Tibial nerve (tissue), 4 donors: ENCODE measurements around the gene IKZF1. TPM values are rescaled to one million over a fixed set of nuclear protein-coding genes. Genes with fewer than 3 reads are reported as not detected.

Source experiments
- DNase-seq, 2 donors: peaks; one replicate each; pipeline ENCODE4 v3.0.0-alpha.2; 2019; ENCODE audit warnings: low spot score in 2 of 2
- H3K27ac ChIP-seq, 4 donors: fragments of 200-600 bp; sonication (generic) in 3 of 4; one replicate each; pipeline ENCODE4 v1.5.1; 2017 to 2019; ENCODE audit warnings: mild to moderate bottlenecking in 1 of 4
- H3K27me3 ChIP-seq, 2 donors: fragments of 200-600 bp; sonication (generic) in 1 of 2; one replicate each; pipeline versions ENCODE4 v1.5.1 to v1.6.0; 2017 to 2019
- H3K36me3 ChIP-seq, 3 donors: fragments of 200-600 bp; sonication (generic); one replicate each; pipeline ENCODE4 v1.5.1; 2018 to 2019
- H3K4me1 ChIP-seq, 4 donors: fragments of 200-600 bp; sonication (generic) in 3 of 4; one replicate each; pipeline ENCODE4 v1.5.1; 2017 to 2019
- H3K4me3 ChIP-seq, 4 donors: fragments of 200-600 bp; sonication (generic) in 3 of 4; one replicate each; pipeline ENCODE4 v1.5.1; 2017 to 2019; ENCODE audit warnings: mild to moderate bottlenecking in 1 of 4, moderate library complexity in 1 of 4
- H3K9me3 ChIP-seq, 4 donors: fragments of 200-600 bp; sonication (generic) in 3 of 4; one replicate each; pipeline ENCODE4 v1.5.1; 2017 to 2019
- CTCF ChIP-seq, 5 experiments: fragments of 200-600 bp in 3 of 5; fragments of 450-650 bp in 2 of 5; sonication (generic) in 3 of 5; IDR thresholded peaks; one replicate each; pipeline ENCODE4 v1.5.1; 2016 to 2019; ENCODE audit warnings: antibody characterized with exemption in 5 of 5, mild to moderate bottlenecking in 3 of 5, moderate library complexity in 2 of 5
- EP300 ChIP-seq, 2 donors: sonication (generic); formaldehyde crosslinking; IDR thresholded peaks; one replicate each; pipeline ENCODE4 v1.6.1; 2017; ENCODE audit warnings: antibody characterized with exemption in 2 of 2, mild to moderate bottlenecking in 1 of 2
- POLR2A ChIP-seq, 2 donors: fragments of 450-650 bp; IDR thresholded peaks; one replicate each; pipeline ENCODE4 v1.6.1; 2017; ENCODE audit warnings: antibody characterized with exemption in 2 of 2, mild to moderate bottlenecking in 2 of 2, moderate library complexity in 2 of 2
- WGBS, 2 donors: methylation state at CpG; one replicate each; pipeline ENCODE4 v1.1.5; 2018; 5-methylcytosine and 5-hydroxymethylcytosine counted together
- total RNA-seq, 4 donors: library from RNA; depleted of rRNA; stranded (reverse); fragments of >200 nt; gene quantifications; one replicate each; pipeline ENCODE4 v1.1.0, GENCODE V29; 2016

IKZF1 gene
- total RNA-seq, 4 donors from 2014 or later, result 9.6 to 32.1 (median 20.7) TPM

GRCh38 chr7:50367570-50367969 is 63.1 kb downstream of the IKZF1 start:
- Histone ChIP-seq H3K9me3 (peaks cover 0 to 15% (median 0%) of the 10 kb centered on the region in 4 donors), H3K27me3 (no peaks in the 10 kb centered on the region), H3K27ac (no peak overlapping the region), H3K4me1 (no peaks in the 10 kb centered on the region), H3K4me3 (no peak overlapping the region), H3K36me3 (no peaks in the 10 kb centered on the region)
- TF ChIP-seq EP300 (IDR thresholded peaks at IDR 0.05) (no peak), CTCF (IDR thresholded peaks at IDR 0.05) (no peak), POLR2A (IDR thresholded peaks at IDR 0.05) (no peak)
- WGBS, 2 donors, result 65 to 74% methylated on average over 6 of the region's 6 CpGs
- no peak for DNase-seq

GRCh38 chr7:50368366-50368765 is 63.9 kb downstream of the IKZF1 start:
- Histone ChIP-seq H3K4me3 (no peak overlapping the region), H3K36me3 (no peaks in the 10 kb centered on the region), H3K9me3 (peaks cover 0 to 15% (median 0%) of the 10 kb centered on the region in 4 donors), H3K27me3 (no peaks in the 10 kb centered on the region), H3K4me1 (no peaks in the 10 kb centered on the region), H3K27ac (no peak overlapping the region)
- DNase-seq, result no peak
- TF ChIP-seq CTCF (IDR thresholded peaks at IDR 0.05) (no peak), POLR2A (IDR thresholded peaks at IDR 0.05) (no peak), EP300 (IDR thresholded peaks at IDR 0.05) (no peak)
- WGBS, 2 donors, result 82 to 91% methylated on average over 4 of the region's 4 CpGs

- Histone ChIP-seq H3K27ac (no peak overlapping the region), H3K4me3 (no peak overlapping the region), H3K27me3 (no peaks in the 10 kb centered on the region), H3K9me3 (peaks cover 0 to 15% (median 0%) of the 10 kb centered on the region in 4 donors), H3K4me1 (no peaks in the 10 kb centered on the region), H3K36me3 (no peaks in the 10 kb centered on the region)
- DNase-seq, result no peak
- WGBS, 2 donors, result 66 to 67% methylated on average over 8 of the region's 8 CpGs
- TF ChIP-seq CTCF (IDR thresholded peaks at IDR 0.05) (peak in 3 of 5 experiments; percentile 23 to 60 (median 34)), POLR2A (IDR thresholded peaks at IDR 0.05) (no peak)
These were observed 64.9 kb downstream of the IKZF1 start for GRCh38 chr7:50369143-50370026.

GRCh38 chr7:50370884-50371283 is 66.4 kb downstream of the IKZF1 start:
- Histone ChIP-seq H3K36me3 (no peaks in the 10 kb centered on the region), H3K9me3 (peaks cover 0 to 15% (median 0%) of the 10 kb centered on the region in 4 donors), H3K4me1 (no peaks in the 10 kb centered on the region), H3K4me3 (no peak overlapping the region), H3K27ac (no peak overlapping the region), H3K27me3 (no peaks in the 10 kb centered on the region)
- no peak for DNase-seq
- TF ChIP-seq CTCF (IDR thresholded peaks at IDR 0.05) (no peak), POLR2A (IDR thresholded peaks at IDR 0.05) (no peak), EP300 (IDR thresholded peaks at IDR 0.05) (no peak)
- WGBS, 2 donors, result 89 to 93% methylated on average over 7 of the region's 7 CpGs

GRCh38 chr7:50371551-50372021 is 67.1 kb downstream of the IKZF1 start:
- TF ChIP-seq EP300 (IDR thresholded peaks at IDR 0.05), result no peak
- TF ChIP-seq CTCF (IDR thresholded peaks at IDR 0.05), result no peak
- no peak for TF ChIP-seq POLR2A (IDR thresholded peaks at IDR 0.05)
- Histone ChIP-seq H3K4me3 (no peak overlapping the region), H3K27ac (no peak overlapping the region), H3K9me3 (peaks cover 0 to 15% (median 0%) of the 10 kb centered on the region in 4 donors), H3K36me3 (no peaks in the 10 kb centered on the region), H3K27me3 (no peaks in the 10 kb centered on the region), H3K4me1 (no peaks in the 10 kb centered on the region)
- no peak for DNase-seq
- 83 to 95% methylated on average over 5 of the region's 5 CpGs for WGBS, 2 donors
